NCI-H2081 treated with DMSO at 0.1 percent for 48 hours (cell line): Measurements from ENCODE around the gene LIN7A.

Source experiments
- DNase-seq: peaks from one replicate; lab custom pipeline; 2025; lab: John Stamatoyannopoulos, UW

LIN7A gene

GRCh38 chr12:80937391-80938238 is at the start of gene LIN7A:
Gene LIN7A, minus strand, starts transcription at chr12:80937934. Its CDS starts 212 bp downstream, at chr12:80937722.
- no peak for DNase-seq

DNA sequence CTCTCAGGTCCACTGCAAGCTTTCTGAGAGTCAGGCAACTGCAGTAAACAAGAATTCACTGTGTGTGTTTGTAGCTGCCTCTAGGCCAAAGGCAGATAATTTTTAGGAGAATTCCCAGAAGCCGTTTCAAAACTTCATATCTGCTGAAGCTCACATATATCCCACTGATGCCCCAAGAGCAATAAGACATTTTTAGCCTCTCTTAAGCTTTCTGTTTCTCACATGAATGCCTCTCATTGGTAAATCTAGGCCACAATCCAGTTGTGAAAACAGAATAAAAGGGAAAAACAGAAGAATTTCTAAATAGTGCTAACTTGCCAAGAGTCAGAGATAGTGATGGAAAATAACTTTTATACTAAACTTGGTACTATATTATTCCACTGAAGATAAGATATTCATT is 48.5 kb upstream of the LIN7A start:
- DNase-seq = no peak

GRCh38 chr12:80979816-80980215 is 42.1 kb upstream of the LIN7A start:
- DNase-seq = no peak

DNA sequence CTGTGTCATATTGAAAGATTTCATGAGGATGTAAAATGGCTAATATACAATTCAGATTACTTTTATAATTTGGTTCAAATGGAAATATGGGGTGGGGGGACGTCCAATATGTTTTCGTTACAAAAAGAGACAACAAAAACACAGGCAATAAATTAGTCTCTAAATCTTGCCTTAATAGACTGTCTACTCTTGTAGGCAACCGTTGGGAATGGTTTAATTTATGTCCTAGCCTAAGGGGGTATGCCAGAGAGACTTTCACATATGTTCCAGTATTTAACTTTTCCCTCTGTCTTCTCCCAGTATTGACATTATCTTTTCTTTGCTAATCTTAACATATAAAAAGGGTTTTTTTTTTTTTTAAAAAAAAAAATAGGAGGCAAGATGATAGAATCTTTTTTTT is 41.5 kb upstream of the LIN7A start:
- no peak for DNase-seq

DNA sequence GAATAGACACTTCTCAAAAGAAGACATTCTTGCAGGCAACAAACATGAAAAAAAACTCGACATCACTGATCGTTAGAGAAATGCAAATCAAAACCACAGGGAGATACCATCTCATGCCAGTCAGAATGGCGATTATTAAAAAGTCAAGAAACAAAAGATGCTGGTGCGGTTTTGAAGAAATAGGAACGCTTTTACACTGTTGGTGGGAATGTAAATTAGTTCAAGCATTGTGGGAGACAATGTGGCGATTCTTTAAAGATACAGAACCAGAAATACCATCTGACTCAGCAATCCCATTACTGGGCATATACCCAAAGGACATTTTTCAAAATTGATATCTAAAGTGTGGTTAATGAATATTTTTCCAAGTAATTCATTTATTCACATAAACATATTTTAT is 39.6 kb upstream of the LIN7A start:
- no peak for DNase-seq

- DNase-seq = no peak
These were observed 30.6 kb upstream of the LIN7A start for GRCh38 chr12:80968326-80968725.

DNA sequence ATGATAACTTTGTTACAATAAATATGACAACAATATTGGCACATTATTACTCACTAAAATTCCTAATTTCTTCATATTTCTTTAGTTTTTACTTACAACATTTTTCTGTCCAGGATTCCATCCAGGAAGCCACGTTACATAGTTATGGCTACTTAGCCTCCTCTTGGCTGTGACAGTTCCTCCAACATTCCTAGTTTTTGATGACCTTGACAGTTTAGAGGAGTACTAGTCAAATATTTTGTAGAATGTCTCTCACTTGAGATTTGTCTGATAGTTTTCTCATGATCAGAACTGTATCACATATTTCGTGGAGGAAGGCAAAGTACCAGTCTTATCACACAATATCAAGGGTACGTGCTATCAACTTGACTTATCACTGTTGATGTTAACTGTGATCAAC is 29.8 kb upstream of the LIN7A start:
- DNase-seq = no peak

DNA sequence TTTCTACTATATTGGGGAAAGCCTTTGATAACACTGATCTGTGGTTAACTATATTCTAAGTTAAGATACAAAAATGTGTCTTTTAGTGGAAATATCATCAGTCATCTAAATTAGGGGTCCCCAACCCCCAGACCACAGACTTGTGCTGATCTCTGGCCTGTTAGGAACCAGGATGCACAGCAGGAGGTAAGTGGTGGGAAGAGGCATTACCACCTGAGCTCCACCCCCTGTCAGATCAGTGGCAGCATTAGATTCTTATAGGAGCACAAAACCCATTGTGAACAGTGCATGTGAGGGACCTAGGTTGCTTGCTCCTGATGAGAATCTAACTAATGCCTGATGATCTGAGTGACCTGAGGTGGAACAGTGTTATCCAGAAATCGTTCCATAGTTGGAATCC is 28.3 kb upstream of the LIN7A start:
- DNase-seq = no peak

GRCh38 chr12:80958162-80958561 is 20.4 kb upstream of the LIN7A start:
- no peak for DNase-seq

DNA sequence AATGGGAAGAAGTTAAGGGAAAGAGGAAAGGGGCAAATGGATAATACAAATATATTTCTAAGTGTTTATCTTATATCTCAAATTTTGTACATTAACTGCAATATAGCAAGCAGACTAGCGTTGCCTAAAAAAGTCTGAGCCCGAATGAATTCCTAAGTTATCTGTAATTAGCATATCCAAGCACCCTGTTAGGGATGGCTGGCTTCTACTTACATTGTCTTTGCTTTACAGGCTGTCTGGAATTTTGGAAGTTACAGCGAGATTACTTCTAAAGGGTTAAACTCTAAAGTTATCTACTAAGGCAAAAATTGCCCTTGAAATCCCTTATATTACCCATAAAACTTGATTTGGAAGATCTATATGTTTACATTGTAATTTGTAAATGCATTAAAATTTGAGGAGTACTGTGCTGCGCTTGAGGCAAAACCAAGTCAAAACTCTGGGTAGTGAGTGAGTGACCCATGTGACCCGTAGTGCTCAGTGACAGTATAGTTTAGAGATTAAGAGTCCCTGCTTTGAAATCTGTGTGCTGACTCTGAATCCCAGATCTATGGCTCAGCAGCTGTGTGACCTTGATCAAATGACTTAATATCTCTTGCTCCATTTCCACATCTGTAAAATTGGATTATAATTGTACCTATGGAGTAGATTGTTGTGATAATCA is 17.3 kb upstream of the LIN7A start:
- no peak for DNase-seq

GRCh38 chr12:80952443-80952842 is 14.7 kb upstream of the LIN7A start:
- DNase-seq = no peak

- no peak for DNase-seq
These were observed 8.9 kb upstream of the LIN7A start for GRCh38 chr12:80946591-80946990.

- no peak for DNase-seq
These were observed 5.6 kb upstream of the LIN7A start for GRCh38 chr12:80943338-80943737.

- no peak for DNase-seq
These were observed 4.2 kb upstream of the LIN7A start for GRCh38 chr12:80941916-80942315.

- no peak for DNase-seq
These were observed 1.7 kb upstream of the LIN7A start for GRCh38 chr12:80939231-80939950.

DNA sequence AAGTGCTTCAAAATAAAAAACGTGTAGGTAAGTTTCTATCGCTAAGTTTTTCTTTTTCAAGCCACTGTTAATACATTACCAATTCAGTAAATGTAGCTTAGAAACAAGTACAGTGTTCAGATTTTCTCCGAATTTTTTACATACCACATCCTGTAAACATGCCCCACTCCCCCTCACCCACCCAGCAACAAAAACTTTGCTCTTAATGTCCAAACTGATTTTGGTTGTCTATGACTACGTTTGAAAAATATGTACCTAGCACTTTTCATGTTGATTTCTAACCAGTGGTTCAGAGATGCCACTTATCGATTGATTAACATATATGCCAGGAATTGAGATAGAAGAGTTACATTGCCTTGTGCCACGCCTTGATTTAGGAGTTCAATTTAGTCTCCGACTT is 663 bp upstream of the LIN7A start:
- DNase-seq = no peak

- no peak for DNase-seq
These were observed 918 bp downstream of the LIN7A start for GRCh38 chr12:80936642-80937390.

- no peak for DNase-seq
These were observed 1.4 kb downstream of the LIN7A start for GRCh38 chr12:80936353-80936641.

- no peak for DNase-seq
These were observed 2.6 kb downstream of the LIN7A start for GRCh38 chr12:80935111-80935510.

GRCh38 chr12:80925983-80926382 is 11.8 kb downstream of the LIN7A start:
- DNase-seq = no peak

GRCh38 chr12:80925237-80925636 is 12.5 kb downstream of the LIN7A start:
- DNase-seq = no peak

- DNase-seq = no peak
These were observed 13.3 kb downstream of the LIN7A start for GRCh38 chr12:80924437-80924836.
